Coronary artery (tissue), 2 donors: ENCODE measurements around the gene PRR36.

Source experiments
- DNase-seq: peaks from one replicate; pipeline ENCODE4 v3.0.0-alpha.2; 2017; ENCODE audit warnings: low spot score
- H3K27ac ChIP-seq, 2 donors: fragments of 200-600 bp; sonication (generic); one replicate each; pipeline ENCODE4 v1.5.1; 2016 to 2019
- H3K4me3 ChIP-seq: fragments of 200-600 bp; sonication (generic); 2 replicates; pipeline ENCODE4 v1.5.1; 2016; ENCODE audit warnings: mild to moderate bottlenecking, moderate library complexity
- TF ChIP-seq, protein P1 (sequence below): fragments of 200-600 bp; sonication (generic); IDR thresholded peaks from one replicate; pipeline ENCODE4 v1.5.1; 2019; ENCODE audit warnings: antibody characterized with exemption

The PRR36 gene

DNA sequence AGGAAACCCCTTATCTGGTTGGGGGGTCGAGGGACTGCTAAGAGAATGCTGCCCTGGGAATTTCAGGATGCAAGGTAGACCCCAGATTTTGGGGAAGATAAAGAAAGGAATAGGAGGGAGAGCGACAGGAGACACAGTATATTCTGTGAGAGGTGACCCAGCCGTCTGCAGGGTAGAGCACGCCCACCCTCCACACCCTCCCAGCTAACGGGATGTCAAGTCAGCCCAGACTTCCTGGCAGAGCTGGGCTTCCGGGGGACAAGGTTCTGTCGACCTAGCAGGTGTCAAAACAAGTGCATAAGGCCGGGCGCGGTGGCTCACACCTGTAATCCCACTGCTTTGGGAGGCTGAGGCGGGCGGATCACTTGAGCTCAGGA lies 695 bp upstream of the PRR36 start:
- no peak overlapping the region for H3K27ac ChIP-seq
- DNase-seq: no peak
- TF ChIP-seq, protein P1, sequence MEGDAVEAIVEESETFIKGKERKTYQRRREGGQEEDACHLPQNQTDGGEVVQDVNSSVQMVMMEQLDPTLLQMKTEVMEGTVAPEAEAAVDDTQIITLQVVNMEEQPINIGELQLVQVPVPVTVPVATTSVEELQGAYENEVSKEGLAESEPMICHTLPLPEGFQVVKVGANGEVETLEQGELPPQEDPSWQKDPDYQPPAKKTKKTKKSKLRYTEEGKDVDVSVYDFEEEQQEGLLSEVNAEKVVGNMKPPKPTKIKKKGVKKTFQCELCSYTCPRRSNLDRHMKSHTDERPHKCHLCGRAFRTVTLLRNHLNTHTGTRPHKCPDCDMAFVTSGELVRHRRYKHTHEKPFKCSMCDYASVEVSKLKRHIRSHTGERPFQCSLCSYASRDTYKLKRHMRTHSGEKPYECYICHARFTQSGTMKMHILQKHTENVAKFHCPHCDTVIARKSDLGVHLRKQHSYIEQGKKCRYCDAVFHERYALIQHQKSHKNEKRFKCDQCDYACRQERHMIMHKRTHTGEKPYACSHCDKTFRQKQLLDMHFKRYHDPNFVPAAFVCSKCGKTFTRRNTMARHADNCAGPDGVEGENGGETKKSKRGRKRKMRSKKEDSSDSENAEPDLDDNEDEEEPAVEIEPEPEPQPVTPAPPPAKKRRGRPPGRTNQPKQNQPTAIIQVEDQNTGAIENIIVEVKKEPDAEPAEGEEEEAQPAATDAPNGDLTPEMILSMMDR: no peak
- H3K4me3 ChIP-seq: no peak overlapping the region

- no peak for DNase-seq
- TF ChIP-seq, protein P1: no peak
- Histone ChIP-seq H3K4me3 (peak overlapping the region; percentile 61), H3K27ac (no peak overlapping the region)
These were observed 700 bp downstream of the PRR36 start for GRCh38 chr19:7873304-7874075.

- TF ChIP-seq, protein P1: no peak
- Histone ChIP-seq H3K27ac (no peak overlapping the region), H3K4me3 (peak overlapping the region; percentile 56)
- no peak for DNase-seq
These were observed 1.6 kb downstream of the PRR36 start for GRCh38 chr19:7872306-7873204.

DNA sequence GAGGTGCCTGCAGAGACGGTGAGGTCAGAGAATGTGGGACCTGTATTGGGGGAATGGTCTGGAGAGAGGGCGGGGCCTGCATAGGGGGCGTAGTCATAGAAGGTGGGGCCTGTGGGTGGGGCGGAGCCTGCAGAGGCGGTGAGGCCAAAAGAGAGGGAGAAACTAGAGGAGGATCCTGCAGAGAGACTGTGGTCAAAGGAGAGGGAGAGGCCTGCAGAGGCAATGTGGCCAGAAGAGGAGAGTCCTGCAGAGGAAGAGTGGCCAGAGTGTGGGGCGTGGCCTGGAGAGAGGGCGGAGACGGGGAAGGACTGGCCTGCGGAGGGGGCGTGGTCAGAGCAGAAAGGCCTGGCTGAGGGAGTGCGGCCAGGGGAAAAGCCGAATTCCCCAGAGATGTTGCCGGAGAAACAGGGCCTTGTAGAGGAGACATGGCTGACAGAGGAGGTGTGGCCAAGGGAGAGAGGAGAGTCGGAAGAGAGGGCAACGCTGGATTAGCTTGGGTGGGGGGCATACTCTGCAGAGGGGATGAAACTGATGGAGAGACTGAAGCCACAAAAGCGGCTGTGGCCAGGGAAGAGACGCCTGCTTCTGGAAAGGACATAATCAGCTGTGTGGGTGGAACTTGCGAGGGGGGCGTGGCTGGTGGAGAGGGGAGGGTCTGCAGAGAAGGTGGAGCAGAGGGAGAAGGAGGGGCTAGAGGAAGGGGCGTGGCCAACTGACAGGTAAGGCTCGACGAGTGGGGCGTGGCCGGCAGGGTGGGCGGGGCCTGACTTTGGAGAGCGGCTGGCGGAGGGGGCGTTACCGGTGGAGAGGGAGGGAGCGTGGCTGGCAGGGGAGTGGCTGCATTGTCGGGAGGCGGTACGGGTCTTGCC lies 2.5 kb downstream of the PRR36 start:
- TF ChIP-seq, protein P1: no peak
- DNase-seq: no peak
- H3K27ac ChIP-seq: no peak overlapping the region
- peak overlapping the region; percentile 56 for H3K4me3 ChIP-seq

DNA sequence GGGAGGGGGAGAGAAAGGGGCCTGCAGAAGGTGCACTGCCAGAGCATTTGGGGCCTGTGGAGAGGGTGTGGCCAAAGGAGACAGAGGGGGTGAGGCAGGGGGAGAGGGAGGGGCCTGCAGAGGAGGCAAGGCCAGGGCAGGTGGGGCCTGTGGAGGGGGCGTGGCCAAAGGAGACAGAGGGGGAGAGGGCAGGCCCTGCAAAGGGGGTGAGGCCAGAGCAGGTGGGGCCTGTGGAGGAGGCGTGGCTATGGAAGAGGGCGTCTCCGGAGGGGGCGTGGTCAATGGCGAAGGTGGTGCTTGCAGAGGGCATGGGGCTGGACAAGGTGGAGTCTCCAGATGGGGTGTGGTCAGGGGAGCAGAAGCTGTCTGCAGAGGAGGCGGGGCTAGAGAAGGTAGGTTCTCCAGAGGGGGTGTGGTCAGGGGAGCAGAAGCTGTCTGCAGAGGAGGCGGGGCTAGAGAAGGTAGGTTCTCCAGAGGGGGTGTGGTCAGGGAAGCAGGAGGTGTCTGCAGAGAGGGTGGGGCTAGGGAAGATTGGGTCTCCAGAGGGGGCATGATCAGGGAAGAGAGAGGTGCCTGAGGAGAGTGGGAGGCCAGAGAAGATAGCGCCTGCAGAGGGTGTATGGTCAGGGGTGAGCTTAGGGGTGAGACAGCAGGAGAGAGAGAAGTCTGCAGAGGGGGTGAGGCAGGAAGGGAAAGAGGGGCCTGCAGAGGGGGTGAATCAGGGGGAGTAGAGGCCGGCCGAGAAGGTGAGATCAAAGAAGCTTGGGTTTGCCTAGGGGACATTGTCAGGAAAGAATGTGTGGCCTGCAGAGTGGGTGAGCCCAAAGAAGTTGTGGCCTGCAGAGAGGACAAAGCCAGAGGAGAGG lies 3.4 kb downstream of the PRR36 start:
- TF ChIP-seq, protein P1: no peak
- H3K27ac ChIP-seq: no peak overlapping the region
- H3K4me3 ChIP-seq: no peak overlapping the region
- DNase-seq: no peak
